Measurements from ENCODE around the gene RNLS.
A peak's percentile ranks its signal among the peaks of the same experiment; 100 is the strongest.
"Not testable (repeated sequence)": the region's sequence is repeated elsewhere in the genome, so short reads cannot be mapped to it uniquely, and the experiment has no call there.

RNLS gene

DNA sequence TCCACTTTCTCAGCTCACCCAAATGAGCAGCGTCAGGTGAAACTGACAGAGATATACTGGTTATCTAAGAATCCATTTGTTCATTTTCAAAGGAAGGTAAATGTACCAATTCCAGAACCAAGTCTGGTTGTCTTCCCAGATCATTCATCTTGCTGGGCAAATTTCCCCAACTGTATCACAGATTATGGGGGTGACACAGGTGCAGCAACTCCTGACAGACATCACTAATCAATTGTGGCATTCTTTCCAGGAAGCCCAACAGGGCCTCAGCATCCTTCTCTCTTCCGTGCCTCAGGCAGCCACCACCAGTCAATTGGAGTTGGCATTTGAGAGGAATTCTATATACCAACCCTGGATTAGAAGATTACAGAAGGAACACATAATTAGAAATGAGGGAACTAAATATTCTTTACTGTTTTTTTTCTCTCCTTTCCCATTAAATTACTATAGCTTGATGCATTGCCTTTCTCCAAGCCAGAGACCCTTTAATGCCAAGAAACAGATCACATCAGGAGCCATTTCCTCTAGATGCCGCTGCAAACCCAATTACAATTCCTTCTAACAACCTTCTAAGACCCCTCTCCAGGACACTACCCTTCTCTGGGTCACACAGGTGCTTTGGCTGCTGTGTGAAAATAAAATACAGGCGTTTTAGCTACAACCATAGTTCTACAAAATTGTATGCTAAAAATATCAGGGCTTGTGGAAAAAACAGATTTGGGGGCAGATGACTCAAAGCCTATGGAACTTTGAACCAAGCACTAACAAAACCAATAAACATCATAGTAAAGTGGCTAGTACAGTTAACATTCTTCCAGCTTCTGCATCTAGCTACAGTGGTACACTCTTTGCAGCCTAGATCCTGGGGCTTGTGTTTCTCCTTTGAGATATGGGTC lies 291.6 kb downstream of the RNLS start:
- DNase-seq: no peak

- DNase-seq: no peak
Measured at GRCh38 chr10:88289342-88289741, 293.8 kb downstream of the RNLS start.

DNA sequence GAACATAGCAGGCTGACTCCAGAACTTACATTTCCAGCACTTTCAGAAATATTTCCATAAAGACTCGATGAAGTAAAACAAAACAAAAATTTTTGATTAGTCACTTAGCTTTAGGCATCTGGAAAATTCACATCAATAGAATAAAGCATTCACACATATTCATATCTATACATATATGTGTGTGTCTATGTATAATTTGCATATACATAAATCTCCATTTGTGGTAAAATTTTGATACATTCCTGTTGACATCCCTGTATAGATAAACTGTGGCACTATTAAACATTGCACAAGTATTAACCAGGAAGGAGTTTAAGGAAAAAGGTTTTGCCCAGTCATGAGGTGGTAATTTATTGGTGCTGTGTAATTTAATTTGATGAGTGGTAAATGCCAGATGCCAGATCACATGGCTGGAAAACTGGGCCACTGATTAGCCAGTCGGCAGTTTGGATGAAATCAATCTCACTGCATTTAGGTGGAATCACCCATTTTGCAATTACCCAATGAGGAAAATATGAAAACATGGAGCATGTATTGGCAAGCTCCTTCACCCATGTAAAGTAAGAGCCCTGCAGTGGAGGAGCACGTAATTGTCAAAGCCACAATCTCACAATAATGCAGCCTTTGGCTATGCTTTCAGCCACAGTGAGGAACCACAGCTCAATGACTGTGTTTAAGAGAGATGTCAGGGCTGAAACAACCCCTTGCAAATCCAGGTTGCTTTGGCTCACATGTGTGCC lies 294.6 kb downstream of the RNLS start:
- no peak for DNase-seq

DNA sequence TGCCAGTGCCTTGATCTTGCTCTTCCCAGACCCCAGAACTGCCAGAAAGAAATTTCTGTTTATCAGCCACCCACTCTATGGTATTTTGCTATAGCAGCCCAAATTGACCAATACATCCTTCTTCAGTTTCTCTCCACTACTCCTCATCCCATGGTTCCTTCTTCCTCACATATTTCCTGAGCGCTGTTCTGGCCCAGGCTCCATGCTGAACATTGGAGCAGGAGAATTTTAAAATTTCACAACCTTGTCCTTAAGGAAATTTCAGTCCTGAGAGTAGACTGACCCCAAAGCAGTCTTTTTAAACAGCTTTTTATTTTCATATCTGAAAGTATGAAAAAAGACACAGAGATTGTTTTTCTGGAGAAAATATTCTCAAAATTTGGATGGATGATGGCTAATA lies 297.1 kb downstream of the RNLS start:
- DNase-seq: no peak

DNA sequence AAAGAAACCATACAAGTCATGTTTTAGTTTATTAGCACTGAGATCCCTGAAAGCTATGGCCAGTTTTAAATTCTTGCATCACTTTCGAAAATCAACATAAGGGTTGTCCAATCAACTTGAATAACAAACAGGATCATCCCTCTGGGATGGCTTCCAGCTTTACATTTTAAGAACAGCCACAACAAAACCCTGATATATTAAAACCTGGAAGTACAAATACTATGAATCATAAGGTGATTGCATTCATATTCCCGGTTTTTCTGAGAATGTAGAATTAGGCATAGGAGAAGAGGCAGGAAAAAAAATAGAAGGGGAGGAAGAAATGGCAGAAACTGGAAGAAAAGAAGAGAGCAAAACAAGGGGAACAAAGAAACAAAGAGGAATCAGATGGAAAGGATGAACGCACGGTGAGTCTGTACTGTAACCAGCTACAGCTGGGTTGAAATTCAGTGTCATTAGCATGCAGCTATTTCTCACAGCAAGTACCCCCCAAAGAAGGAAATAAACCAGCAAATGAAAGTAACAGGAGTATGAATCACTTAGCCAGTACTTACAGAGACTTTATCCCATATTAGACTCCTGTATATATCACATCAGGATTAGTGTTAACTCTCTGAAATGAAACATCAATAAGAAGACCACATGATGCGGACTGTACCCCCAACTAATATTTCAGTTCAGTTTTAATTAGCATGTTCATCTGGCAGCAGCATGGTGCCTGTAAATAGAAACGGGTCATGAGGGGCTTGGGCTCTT lies 301.3 kb downstream of the RNLS start:
- DNase-seq: no peak

DNA sequence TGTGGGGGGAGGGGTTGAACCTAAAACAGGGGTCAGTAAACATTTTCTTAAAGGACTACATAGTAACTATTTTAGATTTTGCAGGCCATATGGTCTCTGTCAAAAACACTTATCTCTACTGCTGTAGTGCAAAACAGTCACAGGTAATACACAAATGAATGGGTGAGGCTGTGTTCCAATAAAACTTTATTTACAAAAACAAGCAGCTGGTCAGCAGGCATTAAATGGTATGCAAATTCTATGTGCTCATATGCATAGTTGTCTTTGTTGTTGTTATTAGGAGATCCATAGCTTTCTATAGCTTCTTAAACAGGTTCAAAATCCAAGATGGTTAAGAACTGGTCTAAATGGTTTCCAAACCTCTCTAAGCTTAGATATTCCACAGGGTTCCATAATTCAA lies 302.6 kb downstream of the RNLS start:
- no peak for DNase-seq

DNA sequence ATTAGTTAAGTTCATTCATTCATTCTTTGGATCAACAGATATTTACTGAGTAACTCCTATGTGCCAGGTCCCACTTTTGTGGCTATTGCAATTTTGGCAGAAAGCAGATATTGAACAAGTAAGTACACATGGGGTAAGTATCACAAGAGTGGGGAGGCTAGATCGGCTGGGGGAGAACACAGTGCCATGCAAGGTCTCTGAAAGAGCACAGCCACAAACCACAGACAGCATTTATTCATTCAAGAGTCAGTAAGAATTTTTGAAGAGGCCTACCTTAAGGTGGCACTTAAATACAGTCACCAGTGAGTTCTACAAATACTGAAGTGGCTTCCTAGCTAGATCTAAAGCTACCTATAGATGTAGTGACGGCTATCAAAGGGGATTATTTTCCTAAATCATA lies 304.2 kb downstream of the RNLS start:
- DNase-seq: no peak

- DNase-seq: not testable (repeated sequence)
Measured at GRCh38 chr10:88276945-88277344, 306.2 kb downstream of the RNLS start.

DNA sequence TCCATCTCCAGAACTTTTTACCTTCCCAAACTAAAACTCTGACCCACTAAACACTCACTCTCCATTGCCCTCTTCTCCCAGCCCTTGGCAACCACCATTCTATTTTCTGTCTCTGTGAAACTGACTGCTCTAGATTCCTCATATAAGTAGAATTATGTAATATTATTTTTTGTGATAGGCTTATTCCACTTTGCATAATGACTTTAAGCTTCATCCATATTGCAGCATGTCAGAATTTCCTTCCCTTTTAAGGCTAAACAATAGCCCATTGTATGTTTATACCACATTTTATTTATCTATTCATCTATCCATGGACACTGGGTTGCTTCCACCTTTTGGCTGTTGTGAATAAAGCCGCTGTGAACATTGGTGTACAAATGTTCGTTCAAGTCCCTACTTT lies 308.8 kb downstream of the RNLS start:
- no peak for DNase-seq

DNA sequence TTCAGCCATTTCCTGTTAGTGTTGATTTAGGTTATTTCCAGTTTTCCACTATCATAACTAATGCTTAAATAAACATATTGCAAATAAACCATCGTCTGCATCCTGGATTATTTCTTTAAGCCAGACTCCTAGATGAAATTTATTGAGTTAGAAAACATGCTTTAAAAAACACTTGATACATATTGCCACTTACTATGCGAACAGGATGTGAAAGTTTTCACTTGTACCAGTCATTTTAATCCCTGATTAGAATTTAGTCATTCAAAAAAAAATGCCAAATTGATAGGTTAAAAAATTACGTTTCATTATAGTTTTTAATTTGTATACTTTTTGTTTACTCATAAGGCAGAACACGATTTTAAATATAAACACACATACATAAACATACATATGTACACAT lies 309.6 kb downstream of the RNLS start:
- DNase-seq: no peak

GRCh38 chr10:88271761-88272543 lies 311.2 kb downstream of the RNLS start:
- DNase-seq: no peak

GRCh38 chr10:88270871-88271713 lies 312.0 kb downstream of the RNLS start:
- DNase-seq: peak in 3 of 6 experiments; percentile 11 to 27 (median 21)

GRCh38 chr10:88270061-88270808 lies 312.9 kb downstream of the RNLS start:
- no peak for DNase-seq

- no peak for DNase-seq
Measured at GRCh38 chr10:88262591-88263234, 320.4 kb downstream of the RNLS start.

GRCh38 chr10:88261152-88261551 lies 322.0 kb downstream of the RNLS start:
- no peak for DNase-seq

DNA sequence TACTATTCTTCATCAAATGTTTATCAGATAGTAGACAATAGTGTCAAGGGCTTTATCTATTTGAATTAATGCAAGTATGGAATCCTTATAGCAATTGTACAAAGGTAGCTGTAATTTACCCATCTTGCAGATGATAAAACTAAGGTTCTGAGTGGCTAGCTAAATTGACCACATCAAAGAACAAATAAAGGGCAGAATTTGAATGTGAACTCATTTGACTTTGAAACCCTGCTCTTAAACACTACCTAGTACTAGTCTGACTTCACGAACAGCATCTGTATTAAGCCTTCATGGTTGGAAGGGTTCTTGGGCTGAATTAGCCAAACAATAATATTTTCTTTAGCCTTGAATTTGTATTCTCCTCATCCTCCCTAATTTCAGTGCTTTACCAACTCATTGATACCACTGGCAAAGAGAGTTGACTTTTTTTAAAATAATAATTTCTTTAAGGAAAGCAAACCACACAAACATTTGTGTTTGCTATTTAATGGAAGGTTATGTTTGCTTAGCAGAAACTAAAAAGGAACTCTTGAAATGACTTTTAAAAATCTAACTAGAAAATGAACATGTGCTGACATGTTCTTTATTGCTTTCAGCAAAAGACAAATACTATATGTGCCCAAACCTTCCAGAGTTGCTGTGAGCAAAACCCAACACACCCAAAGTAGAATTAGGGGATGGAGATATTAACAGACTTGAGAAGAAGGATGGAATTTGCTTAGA lies 322.6 kb downstream of the RNLS start:
- no peak for DNase-seq

DNA sequence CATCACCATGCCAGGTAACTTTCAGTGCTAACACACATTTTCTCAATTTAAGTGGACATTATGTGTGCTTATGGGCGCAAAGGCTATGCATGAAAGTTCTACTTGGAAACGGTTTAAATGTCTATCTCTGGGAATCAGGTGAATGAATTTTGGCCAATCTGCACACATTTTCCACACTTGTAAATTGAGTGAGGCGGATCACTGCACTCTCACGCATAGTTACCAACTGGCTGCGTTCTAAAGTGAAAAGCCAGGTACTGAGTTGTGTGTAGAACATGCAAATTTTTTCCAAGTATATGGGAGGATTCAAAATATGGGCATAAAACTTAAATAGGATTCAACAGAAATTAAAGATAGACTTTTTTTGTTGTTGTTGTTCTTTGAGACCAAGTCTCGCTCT lies 323.7 kb downstream of the RNLS start:
- no peak for DNase-seq

- DNase-seq: no peak
Measured at GRCh38 chr10:88256886-88257285, 326.2 kb downstream of the RNLS start.

DNA sequence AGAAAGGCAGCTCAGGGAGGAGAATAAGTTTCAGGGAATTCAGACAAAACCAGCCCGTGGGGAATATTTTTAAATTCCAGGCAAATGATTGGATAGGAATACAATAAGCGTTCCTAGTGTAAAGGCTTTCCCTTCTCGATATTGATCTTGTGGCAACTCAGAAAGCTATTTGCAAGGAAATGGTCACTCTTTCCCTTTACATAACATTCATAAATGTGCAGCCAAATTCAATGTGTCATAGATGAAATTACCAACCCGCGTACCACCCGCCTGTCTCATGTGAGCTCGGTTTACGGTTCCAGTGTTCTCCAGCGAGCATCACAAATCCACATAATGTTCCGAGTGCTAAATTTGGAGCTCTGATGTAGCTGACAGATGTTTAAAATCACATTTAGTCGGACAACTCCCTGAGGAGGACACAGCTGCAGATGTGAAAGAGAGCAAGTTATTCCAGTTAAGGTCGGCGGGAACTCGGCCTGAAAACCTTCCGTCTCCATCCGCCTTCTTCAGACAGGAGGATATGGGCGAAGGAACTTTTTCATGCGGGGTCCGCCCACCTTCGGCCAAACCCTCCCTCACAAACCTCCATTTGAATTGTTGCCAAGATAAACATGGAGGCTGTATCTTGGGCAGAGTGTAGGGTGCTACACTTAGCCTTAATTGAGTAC lies 327.0 kb downstream of the RNLS start:
- no peak for DNase-seq

Data from stimulated activated naive CD4-positive, alpha-beta T cell (primary cell).